NCI-H526 (cell line): Measurements from ENCODE around the gene CLASP1.
"Not testable (repeated sequence)": the region's sequence is repeated elsewhere in the genome, so short reads cannot be mapped to it uniquely, and the experiment has no call there.

ENCODE experiments used
- DNase-seq, 2 experiments: peaks; one replicate each; lab custom pipeline; 2025; lab: John Stamatoyannopoulos, UW

The CLASP1 gene

DNA sequence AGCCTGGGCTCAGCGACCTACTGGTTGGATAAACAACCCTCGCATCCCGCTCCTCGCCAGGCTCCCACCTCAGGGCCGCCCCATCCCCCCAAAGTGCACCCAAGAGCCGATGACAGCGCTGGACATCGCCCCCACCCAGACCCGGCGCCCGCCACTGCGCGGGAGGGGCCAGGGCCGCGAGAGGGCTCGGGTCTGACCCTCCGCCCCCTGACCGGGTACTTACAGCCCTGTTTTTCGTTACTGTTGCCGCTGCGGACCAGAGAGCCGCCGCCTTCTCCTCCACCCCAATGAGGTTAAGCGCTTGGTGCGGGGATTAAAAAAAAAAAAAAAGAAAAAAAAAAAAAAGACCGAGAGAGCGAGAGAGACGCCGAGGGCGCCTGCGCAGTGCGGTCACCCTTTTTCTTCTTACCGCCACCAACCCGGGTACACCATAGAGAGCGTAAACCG lies at the start of gene CLASP1:
CLASP1 (minus strand) TSS at position 314 of the 447 bp plus-strand sequence. CDS start 43,567 bp downstream, outside the sequence.
- peak; percentile 38 to 79 for DNase-seq

DNA sequence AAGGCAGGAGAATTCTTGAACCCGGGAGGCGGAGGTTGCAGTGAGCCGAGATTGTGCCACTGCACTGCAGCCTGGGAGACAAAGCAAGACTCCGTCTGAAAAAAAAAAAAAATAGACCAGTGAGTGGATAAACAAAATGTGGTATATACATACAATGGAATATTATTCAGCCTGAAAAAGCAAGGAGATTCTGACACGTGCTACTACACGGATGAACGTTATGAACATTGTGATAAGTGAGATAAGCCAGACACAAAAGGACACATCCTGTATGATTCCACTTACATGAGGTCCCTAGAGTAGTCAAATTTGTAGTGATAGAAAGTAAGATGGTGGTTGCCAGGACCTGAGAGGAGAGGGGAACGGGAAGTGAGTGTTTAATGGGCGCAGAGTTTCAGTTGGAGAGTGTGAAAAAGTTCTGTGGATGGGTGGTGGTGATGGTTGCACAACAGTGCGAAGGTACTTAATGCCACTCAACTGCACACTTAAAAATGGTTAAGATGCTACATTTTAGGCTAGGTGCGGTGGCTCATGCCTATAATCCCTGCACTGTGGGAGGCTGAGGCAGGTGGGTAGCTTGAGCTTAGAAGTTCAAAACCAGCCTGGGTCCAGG lies 49.2 kb upstream of the CLASP1 start:
- no peak for DNase-seq

DNA sequence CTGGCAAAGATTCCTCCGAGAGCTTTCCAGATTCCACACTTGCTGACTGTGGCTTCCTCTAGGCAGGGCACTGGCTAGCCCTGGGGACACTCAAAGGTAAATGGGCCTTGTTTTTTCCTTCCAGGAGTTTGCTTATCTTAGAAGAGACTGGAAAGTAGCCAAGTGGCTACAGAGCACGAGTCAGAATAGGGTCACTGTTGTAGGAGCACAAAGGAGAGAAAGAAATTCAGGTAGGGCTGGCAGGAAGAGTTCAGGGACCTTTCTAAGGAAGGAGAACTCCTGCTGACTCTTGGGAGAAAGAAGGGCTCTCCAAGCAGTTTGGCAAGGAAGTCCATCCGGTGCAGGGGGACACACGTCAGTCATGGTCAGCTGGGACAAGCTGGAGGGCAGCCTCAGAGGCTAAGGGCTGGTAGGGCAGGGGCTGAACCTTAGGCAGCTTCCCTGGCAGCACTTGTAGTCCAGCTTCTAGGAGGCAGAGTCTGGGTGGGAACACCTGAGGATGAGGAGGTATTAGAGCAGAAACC lies 47.9 kb upstream of the CLASP1 start:
- no peak for DNase-seq

DNA sequence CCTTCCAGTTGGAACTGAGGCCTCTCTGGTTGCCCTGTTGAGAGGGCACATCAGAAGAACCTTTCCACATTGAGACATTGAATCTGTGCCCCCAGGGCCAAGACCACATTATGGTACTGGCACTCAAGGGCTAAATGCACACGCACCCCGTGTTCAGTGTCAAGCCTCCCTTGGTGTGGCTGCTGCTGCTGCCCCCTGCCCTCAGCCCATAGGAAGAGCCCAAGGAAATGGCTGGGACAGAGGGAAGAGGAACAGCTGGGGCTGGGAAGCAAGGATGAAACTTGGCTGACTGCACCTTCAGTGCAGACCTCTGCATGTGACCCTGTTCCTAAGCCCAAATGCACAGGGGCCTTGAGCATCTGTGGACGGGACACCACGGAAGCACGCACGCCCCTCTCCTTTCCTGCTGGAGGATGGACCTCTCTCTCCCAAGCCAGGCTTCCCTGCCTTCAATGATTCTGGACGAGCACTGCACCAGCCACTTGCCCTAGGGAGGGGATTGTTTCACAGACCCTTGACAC lies 47.2 kb upstream of the CLASP1 start:
- no peak for DNase-seq

DNA sequence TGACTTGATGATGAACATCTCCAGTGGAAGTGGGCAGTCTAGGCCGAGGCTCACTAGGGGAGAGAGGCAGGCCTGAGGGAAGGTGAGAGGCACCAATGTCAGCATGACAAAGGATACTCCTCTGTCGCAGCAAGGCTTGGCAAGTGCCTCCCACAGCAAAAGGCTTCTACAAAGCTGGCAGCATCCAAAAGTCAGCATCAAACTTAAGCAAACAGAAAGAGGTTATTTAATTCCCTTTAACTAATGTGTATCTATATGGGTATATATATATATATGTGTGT lies 45.8 kb upstream of the CLASP1 start:
- no peak for DNase-seq

DNA sequence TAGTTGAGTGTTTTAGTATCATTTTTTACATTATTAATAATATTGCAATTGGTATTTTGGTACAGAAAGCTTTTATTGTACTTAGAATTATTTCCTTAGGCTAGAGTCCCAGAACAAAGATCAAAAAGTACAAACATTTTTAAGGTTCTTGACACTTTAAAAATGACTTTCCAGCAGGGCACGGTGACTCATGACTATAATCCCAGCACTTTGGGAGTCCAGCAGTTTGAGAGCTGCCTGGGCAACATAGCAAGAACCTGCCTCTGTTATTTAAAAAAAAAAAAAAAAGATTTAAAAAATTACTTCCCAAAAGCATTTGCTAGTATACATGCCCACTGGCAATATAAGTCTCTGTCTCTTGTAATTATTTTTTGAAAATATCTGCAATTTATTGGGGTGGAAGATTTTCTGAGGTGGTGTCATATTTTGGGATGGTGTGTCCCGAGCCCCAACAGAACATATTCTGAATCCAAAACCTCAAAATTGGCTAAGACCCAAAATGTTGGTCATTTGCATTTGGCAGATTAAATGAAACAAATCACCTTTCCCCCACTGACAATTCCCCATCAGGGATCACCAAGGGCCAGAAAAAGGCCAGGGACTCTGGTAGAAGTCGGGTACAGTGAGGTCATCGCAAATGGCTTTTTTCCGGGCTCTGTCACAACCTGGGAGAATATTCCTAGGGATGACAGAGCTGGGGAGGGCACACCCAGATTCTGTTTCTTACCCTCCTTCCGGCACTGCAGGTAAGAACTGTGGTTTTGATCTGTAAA lies 45.3 kb upstream of the CLASP1 start:
- no peak for DNase-seq

DNA sequence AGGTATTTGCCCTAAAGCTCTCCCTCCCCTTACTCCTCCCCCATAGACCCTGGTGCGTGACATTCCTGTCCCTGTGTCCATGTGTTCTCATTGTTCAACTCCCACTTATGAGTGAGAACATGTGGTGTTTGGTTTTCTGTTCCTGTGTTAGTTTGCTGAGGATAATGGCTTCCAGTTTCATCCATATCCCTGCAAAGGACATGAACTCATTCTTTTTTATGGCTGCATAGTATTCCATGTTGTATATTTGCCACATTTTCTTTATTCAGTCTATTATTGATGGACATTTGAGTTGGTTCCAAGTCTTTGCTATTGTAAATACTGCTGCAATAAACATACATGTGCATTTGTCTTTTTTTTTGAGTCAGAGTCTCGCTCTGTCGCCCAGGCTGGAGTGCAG lies 41.3 kb upstream of the CLASP1 start:
- not testable (repeated sequence) for DNase-seq

DNA sequence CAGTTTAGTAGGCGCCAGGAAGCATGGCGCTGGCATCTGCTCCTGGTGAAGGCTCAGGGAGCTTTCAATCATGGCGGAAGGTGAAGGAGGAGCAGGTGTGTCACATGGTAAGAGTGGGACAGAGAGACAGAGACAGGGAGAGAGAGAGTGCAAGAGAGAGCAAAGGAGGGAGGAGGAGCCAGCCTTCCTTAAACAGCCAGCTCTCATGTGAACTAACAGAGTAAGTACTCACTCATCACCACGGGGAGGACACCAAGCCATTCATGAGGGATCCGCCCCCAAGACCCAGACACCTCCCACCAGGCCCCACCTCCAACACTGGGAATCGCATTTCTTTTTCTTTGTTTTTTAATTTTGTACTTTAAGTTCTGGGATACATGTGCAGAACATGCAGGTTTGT lies 40.8 kb upstream of the CLASP1 start:
- DNase-seq, result no peak

DNA sequence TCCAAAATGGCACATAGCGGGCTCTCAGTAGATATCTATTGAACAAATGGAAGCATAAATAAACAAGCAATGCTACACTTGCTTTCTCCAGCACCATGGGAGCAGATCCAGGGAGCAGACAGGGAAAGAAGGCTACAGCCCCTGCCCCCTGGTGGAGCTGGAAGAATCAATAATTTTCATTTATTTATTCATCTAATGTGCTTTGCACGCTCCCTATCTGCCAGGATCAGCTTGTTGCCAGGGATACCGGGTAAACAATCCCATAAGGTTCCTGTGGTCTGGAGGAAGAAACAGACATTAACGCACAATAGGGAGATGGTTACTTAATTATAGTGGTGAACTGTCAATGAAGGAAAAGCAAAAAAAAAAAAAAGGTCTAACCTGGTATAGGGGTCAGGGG lies 40.1 kb upstream of the CLASP1 start:
- peak; percentile 42 to 67 for DNase-seq

DNA sequence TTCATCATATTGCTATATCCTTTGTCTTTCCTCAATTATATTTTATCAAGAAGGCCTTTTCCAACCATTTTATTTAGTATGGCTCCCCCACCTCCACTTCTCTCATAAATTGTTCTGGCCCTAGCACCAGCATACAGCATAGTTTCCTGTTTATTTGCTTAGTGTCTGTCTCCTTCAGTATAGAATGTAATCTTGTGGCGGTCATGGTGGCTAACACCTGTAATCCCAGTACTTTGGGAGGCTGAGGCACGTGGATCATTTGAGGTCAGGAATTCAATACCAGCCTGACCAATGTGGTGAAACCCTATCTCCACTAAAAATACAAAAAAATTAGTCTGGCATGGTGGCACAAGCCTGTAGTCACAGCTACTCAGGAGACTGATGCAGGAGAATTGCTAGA lies 39.6 kb upstream of the CLASP1 start:
- no peak for DNase-seq

DNA sequence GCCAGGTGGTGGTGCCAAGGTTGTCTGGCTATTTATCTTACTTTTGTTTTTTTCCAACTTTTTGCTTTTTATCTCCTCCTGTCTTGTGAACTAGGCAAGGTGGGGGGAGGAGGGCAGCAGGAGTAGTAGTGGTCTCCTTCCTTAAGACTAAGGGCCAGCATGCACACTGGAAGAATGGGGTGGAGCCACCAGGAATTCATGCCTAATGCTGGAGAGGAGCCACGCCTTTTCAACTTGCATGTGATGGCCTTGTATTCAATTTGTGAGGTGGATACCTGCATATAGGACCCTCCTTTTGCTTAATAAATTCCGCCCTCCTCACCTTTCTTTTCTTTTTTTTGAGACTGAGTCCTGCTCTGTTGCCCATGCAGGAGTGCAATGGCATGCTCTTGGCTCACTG lies 37.6 kb upstream of the CLASP1 start:
- no peak for DNase-seq

DNA sequence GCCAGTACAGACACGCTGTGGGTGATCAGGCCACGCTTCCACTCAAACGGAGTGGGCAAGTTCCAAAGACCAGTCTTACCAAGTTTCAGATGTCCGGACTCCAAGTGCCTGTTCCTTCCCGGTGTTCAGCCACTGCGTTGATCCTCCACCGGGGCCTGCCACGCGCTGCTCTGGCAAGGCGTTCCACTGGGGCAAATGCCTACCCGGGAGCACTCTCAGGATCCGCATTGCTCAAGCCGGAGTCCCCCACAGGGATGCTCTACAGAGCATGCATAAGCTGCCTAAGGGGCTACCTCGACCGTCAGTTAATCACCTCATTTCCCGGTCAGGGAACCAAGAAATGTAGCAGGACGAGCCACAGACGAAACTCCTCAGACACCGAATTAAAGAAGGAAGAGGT lies 37.0 kb upstream of the CLASP1 start:
- DNase-seq, result no peak

DNA sequence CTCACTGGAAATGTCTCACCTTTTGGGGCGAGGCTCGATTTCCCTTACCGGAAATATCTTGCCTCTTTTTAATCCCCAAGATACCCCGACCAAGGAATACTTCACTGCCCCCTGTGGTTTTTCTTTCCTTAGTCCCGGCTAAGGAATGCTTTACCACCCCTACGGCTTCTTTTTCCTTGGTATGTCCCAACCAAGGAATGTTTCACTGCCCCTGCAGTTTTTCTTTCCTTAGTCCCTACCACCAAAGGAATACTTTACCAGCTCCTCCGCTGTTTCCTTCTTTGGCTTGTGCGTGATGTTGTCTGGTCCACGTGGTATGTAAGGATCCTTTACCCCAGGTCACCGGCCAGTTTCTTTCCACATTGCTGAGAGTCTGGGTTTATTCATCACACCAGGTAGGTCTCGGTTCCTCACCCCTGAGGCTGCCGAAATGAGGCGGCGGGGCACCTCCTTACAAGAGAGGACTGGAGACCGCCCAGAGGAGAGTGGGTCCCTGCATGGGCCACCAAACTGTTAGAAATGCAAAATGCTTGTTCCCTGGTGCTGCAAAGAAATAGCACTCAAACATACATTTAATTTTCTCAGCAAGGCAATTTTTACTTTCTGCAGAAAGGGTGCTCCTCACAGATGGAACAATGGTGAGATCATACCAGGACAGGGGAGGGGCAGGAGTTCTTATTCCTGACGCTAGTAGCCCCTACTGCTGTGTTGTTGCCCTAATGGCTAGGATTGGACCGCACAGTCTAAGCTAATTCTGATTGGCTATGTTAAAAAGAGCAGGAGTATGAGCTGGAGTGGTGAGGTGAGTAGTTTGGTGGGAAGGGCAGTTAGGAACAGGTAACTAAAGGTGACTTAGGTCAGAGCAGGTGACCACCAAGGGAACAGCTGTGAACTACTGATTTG lies 33.4 kb upstream of the CLASP1 start:
- no peak for DNase-seq

DNA sequence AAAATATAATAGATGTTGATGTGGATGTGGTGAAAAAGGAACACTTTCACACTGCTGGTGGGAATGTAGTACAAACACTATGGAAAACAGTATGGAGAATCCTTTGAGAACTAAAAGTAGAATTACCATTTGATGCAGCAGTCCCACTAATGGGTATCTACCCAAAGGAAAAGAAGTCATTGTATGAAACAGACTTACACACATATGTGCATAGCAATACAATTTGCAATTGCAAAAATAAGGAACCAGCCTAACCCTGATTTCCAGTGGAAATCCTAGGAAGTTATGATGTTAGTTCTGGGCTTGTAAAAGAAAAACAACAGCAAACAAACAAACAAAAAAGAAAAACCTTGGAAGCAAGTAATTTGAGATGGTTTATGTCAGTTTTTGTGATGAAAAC lies 28.6 kb upstream of the CLASP1 start:
- DNase-seq, result no peak

DNA sequence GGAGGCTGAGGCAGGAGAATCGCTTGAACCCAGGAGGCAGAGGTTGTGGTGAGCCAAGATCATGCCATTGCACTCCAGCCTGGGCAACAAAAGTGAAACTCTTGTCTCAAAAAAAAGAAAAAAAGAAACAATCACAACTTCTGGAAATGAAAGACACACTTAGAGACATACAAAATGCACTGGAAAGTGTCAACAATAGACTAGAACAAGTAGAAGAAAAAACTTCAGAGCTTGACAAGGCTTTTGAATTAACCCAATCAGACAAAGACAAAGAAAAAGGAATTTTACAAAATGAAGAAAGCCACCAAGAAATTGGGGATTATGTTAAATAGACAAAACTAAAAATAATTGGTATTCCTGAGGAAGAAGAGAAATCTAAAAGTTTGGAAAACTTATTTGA lies 22.4 kb upstream of the CLASP1 start:
- DNase-seq, result not testable (repeated sequence)

DNA sequence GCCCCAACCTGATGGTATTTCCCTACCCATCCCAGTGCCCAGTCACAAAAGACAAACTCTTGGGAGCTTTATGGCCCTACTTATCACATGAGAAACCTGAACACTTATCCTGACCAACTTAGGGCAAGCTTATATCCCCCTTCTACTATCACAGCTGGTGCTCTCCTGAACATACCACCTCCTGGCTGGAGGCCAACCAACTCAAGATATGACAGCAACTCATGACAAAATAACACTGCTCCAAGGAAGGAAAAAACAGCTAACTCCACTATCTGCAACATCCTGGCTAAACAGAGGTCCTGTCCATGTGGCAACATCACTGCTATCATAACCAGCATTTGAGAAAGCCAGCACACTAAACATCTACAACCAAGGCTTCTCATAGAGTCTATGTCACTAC lies 20.9 kb upstream of the CLASP1 start:
- no peak for DNase-seq

DNA sequence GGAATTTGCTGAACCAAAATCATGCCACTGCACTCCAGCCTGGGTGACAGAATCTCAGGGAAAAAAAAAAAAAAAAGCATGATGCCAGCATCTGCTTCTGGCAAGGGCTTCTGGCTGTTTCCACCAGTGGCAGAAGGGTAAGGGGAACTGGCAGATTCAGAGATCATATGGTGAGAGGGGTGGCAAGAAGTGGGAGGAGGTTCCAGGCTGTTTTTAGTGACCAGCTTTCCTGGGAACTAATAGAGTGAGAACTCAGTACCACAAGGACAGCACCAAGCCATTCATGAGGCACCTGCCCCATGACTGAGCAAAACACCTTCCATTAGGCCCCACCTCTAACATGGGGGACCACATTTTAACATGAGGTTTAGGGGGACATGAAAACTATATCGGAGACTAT lies 18.4 kb upstream of the CLASP1 start:
- no peak for DNase-seq

DNA sequence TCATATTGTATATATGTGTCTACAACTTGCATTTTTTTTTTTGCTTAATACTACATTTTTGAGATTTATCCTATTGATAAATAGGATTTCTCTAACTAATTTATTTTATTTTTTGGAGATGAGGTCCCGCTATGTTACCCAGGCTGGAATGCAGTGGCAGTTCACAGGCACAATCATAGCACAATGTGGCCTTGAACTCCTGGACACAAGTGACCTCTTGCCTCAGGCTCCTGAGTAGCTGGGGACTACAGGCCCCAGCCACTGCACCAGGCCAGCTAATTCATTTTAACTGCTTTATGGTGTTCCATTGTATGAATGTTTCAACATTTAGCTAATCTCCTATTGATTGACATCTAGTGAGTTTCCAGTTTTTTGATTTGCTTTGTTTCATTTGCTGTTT lies 16.8 kb upstream of the CLASP1 start:
- DNase-seq, result no peak

DNA sequence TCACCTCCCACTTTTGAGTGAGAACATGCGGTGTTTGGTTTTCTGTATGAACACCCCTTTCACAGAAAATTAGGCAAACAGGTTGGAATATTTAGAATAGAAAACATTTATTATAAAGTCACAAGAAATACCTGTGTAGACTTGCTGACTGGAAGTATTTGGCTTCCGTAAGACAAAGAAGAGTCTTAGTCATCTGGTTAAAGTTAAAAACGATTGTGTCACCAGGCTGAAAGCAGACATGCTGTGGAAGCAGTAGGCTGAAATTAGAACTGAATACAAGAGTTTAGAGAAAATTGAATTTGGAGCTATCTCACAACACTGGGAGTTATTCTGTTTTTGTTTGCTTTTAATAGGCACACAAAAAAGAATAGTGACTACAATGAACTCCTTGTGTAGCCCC lies 16.2 kb upstream of the CLASP1 start:
- DNase-seq, result no peak

DNA sequence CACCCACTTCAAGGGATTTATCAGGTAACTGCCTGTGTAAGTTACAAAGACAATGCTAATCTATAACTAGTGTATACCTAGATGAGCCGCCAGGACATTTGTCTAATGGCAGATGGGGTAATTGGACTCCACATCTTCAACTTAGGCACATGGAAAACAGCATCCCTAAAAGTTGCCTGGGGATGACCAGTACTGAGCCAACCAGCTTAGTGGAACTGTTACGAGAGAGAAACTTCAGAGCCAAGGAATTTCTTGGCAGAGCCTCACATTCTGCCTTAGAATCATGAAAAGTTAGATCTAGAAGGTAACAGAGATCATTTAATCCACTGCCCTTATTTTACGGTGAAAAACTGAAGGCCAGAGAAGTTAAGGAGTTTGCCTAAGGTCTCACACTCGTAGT lies 15.5 kb upstream of the CLASP1 start:
- no peak for DNase-seq

DNA sequence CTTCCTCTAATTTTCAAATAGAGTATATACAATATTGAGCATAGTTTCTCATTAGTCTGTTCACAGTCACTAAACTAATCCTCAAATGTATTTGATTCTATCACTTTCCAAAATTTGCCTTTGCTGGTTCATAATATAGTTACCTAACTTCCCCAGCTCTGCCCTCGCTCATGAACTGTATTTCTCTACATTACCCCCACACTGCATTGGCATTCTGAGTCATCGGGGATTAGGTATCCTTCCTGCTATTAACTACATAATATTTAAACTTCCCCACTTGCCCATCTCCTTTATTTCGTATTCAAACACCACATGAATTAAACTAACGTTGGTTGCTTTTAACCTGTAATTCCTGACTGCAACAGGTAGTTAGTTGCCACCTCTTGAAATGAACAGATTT lies 14.8 kb upstream of the CLASP1 start:
- DNase-seq, result no peak

DNA sequence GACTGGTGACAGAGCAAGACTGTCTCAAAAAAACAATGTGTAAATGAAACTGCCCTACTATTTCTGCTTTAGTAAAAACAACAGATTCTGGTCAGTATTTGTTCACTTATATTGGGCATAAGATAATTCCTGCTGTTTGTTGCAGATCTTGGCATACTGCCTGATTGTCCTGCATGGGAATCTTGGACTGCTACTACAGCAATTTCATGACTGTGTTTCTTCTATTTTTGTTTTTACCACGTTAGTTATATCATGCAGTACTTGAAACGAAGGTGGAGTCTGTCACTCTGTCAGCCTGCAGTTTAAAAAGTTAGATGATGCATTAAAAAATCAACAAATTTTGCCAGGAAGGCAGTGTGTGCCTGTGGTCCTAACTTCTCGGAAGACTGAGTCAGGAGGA lies 14.2 kb upstream of the CLASP1 start:
- DNase-seq, result no peak

DNA sequence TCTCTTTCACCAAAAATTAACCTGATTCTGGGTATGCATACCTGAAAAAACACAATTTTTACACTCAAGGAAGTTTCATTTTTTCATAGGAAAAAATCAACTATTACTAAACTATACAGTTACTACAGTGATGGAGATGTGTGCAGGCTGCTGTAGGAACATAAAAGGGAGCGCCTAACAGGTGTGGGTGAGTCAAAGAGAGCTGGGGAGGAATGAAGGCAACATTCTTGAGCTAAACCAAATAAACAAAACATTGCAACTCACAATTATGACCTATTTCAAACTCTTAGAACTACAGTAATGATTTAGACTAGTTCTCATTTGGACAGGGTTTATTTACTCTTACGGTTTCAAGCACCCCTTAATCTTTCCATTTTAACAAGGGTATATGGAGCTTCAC lies 13.4 kb upstream of the CLASP1 start:
- no peak for DNase-seq
